Measurements from ENCODE around the gene GABRG3.
"Not testable (repeated sequence)": the region's sequence is repeated elsewhere in the genome, so short reads cannot be mapped to it uniquely, and the experiment has no call there.

Gene GABRG3

GRCh38 chr15:27330326-27330725 is 359.3 kb downstream of the GABRG3 start:
- DNase-seq (ENCODE audit: low read depth in 2 of 2), result no peak

GRCh38 chr15:27336676-27337075 is 365.7 kb downstream of the GABRG3 start:
- DNase-seq (ENCODE audit: low read depth in 2 of 2), result no peak

GRCh38 chr15:27339138-27339537 is 368.2 kb downstream of the GABRG3 start:
- no peak for DNase-seq (ENCODE audit: low read depth in 2 of 2)

GRCh38 chr15:27341780-27342343 is 370.9 kb downstream of the GABRG3 start:
- no peak for DNase-seq (ENCODE audit: low read depth in 2 of 2)

- DNase-seq (ENCODE audit: low read depth in 2 of 2), result no peak
These were observed 372.0 kb downstream of the GABRG3 start for GRCh38 chr15:27342991-27343390.

GRCh38 chr15:27352136-27352535 is 381.2 kb downstream of the GABRG3 start:
- no peak for DNase-seq (ENCODE audit: low read depth in 2 of 2)

- DNase-seq (ENCODE audit: low read depth in 2 of 2), result no peak
These were observed 382.9 kb downstream of the GABRG3 start for GRCh38 chr15:27353856-27354255.

GRCh38 chr15:27358751-27359434 is 387.9 kb downstream of the GABRG3 start:
- DNase-seq (ENCODE audit: low read depth in 2 of 2), result no peak

- DNase-seq (ENCODE audit: low read depth in 2 of 2), result no peak
These were observed 388.6 kb downstream of the GABRG3 start for GRCh38 chr15:27359586-27359985.

DNA sequence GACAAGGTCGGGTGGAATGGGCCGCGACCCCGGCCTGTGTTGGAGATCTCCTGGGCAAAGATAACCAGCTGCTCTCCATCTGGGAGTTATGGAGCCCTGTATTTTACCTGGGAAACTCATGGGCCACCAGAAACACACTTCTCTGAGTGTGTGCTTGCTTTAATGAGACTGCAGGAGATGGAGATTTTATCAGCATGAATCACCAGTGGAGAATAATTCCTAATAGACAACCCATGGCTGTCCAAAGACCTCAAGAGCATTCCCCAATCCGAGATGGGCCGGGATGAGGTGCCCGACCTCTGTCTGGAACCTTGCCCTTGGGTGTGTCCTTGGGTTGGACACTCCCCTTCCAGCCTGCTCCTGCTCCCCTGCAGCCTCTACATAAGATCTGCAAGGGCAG is 389.3 kb downstream of the GABRG3 start:
- no peak for DNase-seq (ENCODE audit: low read depth in 2 of 2)

DNA sequence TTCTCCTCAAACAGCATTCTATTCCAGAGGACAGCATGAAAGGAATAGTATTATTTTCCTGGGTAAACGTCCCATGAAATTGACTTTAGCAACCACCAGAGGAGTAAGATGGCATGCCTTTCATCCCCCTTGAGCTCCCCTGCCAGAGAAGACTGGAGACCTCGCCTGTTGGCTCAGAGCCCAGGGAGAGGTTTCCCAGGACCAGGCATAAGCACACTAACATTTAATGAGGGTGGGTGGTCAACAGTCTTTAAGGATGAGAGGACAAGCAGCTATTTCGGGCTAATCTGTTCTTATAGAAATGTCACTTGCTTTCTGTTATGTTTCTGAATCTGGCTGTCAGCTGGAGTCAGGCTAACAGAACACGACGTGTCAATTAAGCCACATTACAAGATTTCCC is 390.5 kb downstream of the GABRG3 start:
- DNase-seq (ENCODE audit: low read depth in 2 of 2), result no peak

DNA sequence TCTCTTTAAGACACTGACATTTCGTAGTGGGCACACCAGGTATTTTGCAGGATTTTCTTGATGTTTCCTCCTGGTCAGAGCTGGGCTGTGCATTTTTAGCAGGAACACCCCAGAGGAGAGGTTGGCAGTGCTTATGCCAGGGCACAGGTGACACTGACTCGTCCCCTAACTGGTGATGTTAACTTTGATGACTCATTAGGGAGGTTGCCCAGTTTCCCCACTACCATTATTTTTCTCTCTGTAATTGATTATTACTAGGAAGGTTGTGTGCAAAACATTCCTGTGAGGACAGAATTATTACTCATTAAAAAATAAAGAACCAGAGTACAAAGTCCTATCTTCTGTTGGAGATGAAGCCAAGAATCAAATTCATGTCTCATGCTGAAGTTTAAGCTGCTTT is 394.5 kb downstream of the GABRG3 start:
- DNase-seq (ENCODE audit: low read depth in 2 of 2), result no peak

DNA sequence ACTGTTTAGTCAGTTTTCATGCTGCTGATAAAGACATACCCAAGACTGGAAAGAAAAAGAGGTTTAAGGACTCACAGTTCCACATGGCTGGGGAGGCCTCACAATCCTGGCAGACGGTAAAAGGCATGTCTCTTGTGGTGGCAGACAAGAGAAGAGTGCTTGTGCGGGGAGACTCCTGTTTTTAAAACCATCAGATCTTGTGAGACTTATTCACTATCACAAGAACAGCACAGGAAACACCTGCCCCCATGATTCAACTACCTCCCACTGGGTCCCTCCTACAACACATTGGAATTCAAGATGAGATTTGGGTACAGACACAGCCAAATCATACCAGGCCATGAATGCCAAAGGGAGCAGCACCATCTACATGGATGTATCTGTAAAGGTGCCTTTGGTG is 406.4 kb downstream of the GABRG3 start:
- not testable (repeated sequence) for DNase-seq (ENCODE audit: low read depth in 2 of 2)

DNA sequence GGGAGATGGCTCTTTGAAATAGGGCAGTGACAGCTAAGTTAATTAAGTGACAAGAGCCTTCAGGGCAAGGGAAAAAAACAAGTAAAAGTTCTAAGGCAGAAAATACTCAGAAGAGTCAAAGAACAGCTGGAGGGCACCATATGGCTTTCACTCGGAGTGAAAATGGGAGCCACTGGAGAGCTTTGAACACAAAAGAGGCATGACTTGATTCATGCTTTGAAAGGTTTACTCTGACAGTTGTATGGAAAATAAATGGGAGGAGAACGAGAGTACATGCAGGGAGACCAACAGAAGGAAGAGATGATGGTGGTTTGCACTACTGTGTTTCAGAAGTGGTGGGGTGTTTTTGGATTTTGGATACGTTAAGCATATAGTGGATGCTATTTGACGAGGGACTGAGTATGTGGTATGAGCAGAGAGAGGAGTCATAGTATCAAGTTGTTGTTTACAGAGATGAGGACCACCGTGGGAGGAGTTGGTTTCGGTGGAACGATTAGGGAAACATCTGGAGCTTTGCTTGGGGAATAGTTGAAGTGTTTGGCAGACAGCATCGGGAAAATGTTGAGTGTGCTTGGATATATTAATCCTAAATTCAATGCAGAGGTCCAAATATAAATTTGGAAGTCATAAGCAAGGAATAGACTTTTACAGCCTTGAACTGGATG is 411.5 kb downstream of the GABRG3 start:
- no peak for DNase-seq (ENCODE audit: low read depth in 2 of 2)

DNA sequence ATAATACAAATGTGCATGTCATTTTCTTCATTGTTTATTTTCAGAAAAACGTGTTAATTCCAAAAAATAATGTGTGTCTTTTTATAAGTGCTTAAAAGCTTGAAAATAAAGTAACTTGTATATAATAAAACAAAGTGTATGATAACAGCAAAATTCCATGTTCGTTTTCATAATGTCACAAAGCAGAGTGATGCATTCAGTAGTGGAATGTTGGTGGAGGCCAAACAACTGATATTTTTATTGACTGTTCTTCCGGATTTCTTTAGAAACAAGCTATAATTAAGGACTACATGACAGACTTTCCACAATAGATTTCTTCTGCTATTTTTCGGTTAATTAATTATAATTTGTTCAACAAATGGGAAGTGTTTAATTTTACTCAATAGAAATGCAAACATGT is 412.7 kb downstream of the GABRG3 start:
- no peak for DNase-seq (ENCODE audit: low read depth in 2 of 2)

DNA sequence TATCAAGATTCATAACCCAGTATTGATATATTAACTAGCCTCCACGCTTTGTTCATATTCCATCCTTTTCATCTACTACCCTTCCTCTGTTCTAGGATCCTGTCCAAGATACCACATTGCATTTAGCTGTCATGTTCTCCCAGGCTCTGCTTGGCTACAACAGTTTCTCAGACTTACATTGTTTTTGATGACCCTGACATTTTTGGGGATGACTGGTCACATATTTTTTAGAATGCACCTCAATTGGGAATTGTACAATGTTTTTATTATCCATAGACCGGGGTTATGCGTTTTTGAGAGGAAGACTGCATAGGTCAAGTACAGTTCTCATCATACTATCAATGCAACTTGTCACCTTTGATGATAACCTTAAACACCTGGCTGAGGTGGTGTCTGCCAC is 421.2 kb downstream of the GABRG3 start:
- no peak for DNase-seq (ENCODE audit: low read depth in 2 of 2)

DNA sequence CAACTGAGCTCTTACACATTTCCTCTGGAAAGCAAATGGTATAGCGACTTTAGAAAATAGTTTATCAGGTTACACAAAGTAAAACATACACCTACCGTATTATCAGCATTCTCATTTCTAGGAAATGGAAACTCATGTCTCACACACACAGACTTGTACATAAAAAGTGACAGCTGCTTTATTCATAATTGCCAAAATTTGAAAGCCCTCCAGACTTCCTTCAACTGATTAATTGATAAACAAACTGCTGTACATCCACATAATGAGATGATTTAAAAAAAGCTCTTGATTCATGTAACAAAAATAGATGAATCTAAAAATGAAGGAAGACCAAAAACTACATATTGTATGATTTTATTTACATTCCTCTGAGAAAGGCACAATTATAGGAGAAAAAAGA is 425.5 kb downstream of the GABRG3 start:
- no peak for DNase-seq (ENCODE audit: low read depth in 2 of 2)

DNA sequence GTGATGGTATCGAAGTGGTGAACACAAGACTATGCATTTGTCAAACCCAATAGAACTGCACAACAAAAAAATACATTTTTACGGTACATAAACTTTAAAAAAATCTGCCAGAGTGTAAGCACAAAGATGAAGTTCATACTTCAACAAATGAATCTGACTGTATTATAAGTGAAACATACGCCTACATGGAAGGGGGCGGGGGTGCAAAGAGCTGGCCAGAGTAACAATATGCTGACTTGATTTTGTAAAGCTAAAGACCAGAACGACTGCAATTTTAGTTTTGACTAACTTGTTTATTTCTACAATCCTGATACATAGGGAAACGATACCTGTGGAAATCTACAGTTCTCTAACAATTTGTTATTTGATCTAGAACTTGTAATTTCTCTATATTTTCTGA is 426.0 kb downstream of the GABRG3 start:
- no peak for DNase-seq (ENCODE audit: low read depth in 2 of 2)

GRCh38 chr15:27398631-27399161 is 427.7 kb downstream of the GABRG3 start:
- DNase-seq (ENCODE audit: low read depth in 2 of 2), result no peak

DNA sequence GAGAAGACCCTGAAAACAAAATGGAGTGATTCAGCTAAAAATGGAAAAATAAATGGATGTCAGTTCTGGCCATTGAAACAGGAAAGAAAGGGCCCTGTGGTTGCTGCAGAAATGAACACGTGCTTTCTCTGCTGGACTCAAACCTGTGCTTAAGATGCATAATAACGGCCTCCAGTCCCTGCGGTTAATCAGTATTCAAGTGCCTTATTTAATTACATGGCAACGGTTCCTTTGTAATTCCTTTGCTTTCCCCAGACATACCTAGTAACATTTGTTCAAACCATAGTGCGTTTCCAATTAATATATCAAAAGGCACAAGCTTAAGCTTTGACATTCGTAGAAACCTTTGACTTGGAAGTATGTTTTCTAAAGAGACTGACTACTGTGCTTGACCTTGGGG is 428.3 kb downstream of the GABRG3 start:
- no peak for DNase-seq (ENCODE audit: low read depth in 2 of 2)

DNA sequence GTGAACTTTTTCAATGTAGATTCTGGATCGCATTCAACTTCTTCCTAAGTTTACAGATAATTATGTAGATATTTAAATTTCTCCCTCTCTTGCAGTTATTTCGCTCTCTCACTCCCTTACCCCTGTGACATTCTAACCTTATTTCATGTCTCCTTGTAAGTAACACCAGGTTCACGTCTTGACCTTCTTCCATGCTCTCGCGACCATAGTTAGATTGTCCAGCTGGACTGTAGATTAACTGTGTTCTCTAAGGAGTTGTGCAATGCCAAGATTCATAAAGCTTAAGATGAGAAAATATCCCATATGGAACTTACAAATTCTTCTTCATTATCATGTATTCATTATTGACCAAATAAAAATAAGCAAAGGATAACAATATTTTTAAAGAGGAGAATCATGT is 430.5 kb downstream of the GABRG3 start:
- no peak for DNase-seq (ENCODE audit: low read depth in 2 of 2)

- no peak for DNase-seq (ENCODE audit: low read depth in 2 of 2)
These were observed 437.4 kb downstream of the GABRG3 start for GRCh38 chr15:27408428-27408827.

- DNase-seq (ENCODE audit: low read depth in 2 of 2), result no peak
These were observed 440.1 kb downstream of the GABRG3 start for GRCh38 chr15:27410996-27411605.
